ENCODE data around the gene DEPDC1B. TPM values are rescaled to one million over a fixed set of nuclear protein-coding genes. Genes with fewer than 3 reads are reported as not detected.

Gene DEPDC1B
- total and polyA plus RNA-seq, 2 of the 4 experiments (the other 2 are of a cell fraction) = 4.4 to 9.3 TPM

GRCh38 chr5:60568646-60569045, 131.3 kb downstream of the DEPDC1B start:
- POLR2A ChIA-PET (ENCODE audit: unreplicated experiment) = no interaction called here

More at GRCh38 chr5:60568646-60569045, 131.3 kb downstream of the DEPDC1B start:
- Histone ChIP-seq H2BK15ac (ENCODE audit: low read depth, low read length) (no peak overlapping the region), H3K4me1 (ENCODE audit: control insufficient read depth, insufficient read depth, low read length) (no peaks in the 10 kb centered on the region), H3K36me3 (ENCODE audit: control insufficient read depth, insufficient read depth, low read length) (no peaks in the 10 kb centered on the region), H3K4ac (ENCODE audit: low read depth, low read length) (no peak overlapping the region), H2AK5ac (ENCODE audit: low read depth, low read length) (no peak overlapping the region), H3K79me1 (ENCODE audit: low read depth in 1 of 2, low read length in 2 of 2) (no peaks in the 10 kb centered on the region), H3K18ac (ENCODE audit: low read depth, low read length) (no peak overlapping the region), H4K20me1 (ENCODE audit: insufficient read depth, low read length) (no peaks in the 10 kb centered on the region), H3K14ac (replicated peaks; ENCODE audit: low read depth, low read length) (no peak overlapping the region), H3K9ac (ENCODE audit: low read depth, low read length) (no peak overlapping the region), H3K23ac (ENCODE audit: low read depth, low read length) (no peak overlapping the region), H2AFZ (replicated peaks; ENCODE audit: low read length, poor library complexity) (no peak overlapping the region), H2AK9ac (replicated peaks; ENCODE audit: low read depth, low read length, poor library complexity) (no peak overlapping the region), H4K5ac (ENCODE audit: low read depth, low read length) (no peak overlapping the region), H4K91ac (ENCODE audit: insufficient read depth, low read depth, low read length) (no peak overlapping the region), H4K8ac (ENCODE audit: low read depth in 2 of 2, low read length in 2 of 2) (no peak overlapping the region), H3K56ac (ENCODE audit: extremely low read depth, insufficient read depth, low read length) (no peak overlapping the region), H3K9me1 (ENCODE audit: insufficient read depth, low read length) (no peaks in the 10 kb centered on the region), H2BK20ac (ENCODE audit: low read depth, low read length) (no peak overlapping the region), H3K4me2 (ENCODE audit: low read depth, low read length) (no peak overlapping the region), H3K27me3 (ENCODE audit: control insufficient read depth, insufficient read depth, low read length) (no peaks in the 10 kb centered on the region), H2BK5ac (ENCODE audit: low read depth, low read length, poor library complexity, severe bottlenecking) (no peak overlapping the region), H3K4me3 (ENCODE audit: insufficient read depth, low read depth, low read length) (no peak overlapping the region), H2BK120ac (ENCODE audit: low read depth, low read length) (no peak overlapping the region), H3K9me3 (ENCODE audit: control insufficient read depth, insufficient read depth, low read length) (peaks cover 6% of the 10 kb centered on the region; the same call in 1 of the 2 replicates), H3K27ac (ENCODE audit: insufficient read depth, low read length) (no peak overlapping the region)
- CTCF ChIA-PET = no interaction called here
- TF ChIP-seq CHD1 (IDR thresholded peaks at IDR 0.05; ENCODE audit: low read depth, low read length) = no peak
- no peak for TF ChIP-seq BHLHE40 (IDR thresholded peaks at IDR 0.05; ENCODE audit: low read depth, low read length)
- TF ChIP-seq SMC3 (IDR thresholded peaks at IDR 0.05; ENCODE audit: low read depth, low read length) = no peak
- TF ChIP-seq RFX5 (IDR thresholded peaks at IDR 0.05; ENCODE audit: low read depth, low read length) = no peak
- TF ChIP-seq CTCF (conservative IDR thresholded peaks at IDR 0.05; ENCODE audit: low read depth, low read length) = no peak
- no peak for TF ChIP-seq MXI1 (IDR thresholded peaks at IDR 0.05; ENCODE audit: borderline replicate concordance, low read depth, low read length)
- no peak for TF ChIP-seq MAFK (IDR thresholded peaks at IDR 0.05; ENCODE audit: low read depth, low read length)
- TF ChIP-seq ELK1 (IDR thresholded peaks at IDR 0.05; ENCODE audit: borderline replicate concordance, low read depth, low read length) = no peak
- no peak for TF ChIP-seq CEBPB (IDR thresholded peaks at IDR 0.05; ENCODE audit: low read depth, low read length)
- no peak for TF ChIP-seq POLR2A (IDR thresholded peaks at IDR 0.05; ENCODE audit: low read depth, low read length)
- in situ Hi-C loops (cut with MboI; ENCODE audit: low sequenced_read_pairs) = no loop called here
- intact Hi-C loops (cut with micrococcal nuclease) = no loop called here
- no TSS peak for BruUV-seq (replicated peaks)
- no peak for DNase-seq
- ATAC-seq (ENCODE audit: low read depth) = no peak
- dilution Hi-C loops (cut with HindIII; ENCODE audit: low sequenced_read_pairs, unreplicated experiment) = no loop called here
- WGBS, 2 experiments (ENCODE audit: extremely low coverage in 2 of 2, insufficient read length in 1 of 2) = no CpG with 5 or more reads among the region's 2 CpGs

Measured in IMR-90 (cell line).